LoVo (cell line): ENCODE measurements around the gene POLK.
"Not testable (repeated sequence)": the region's sequence is repeated elsewhere in the genome, so short reads cannot be mapped to it uniquely, and the experiment has no call there.

Source experiments
- DNase-seq: peaks from one replicate; pipeline ENCODE4 v3.0.0-alpha.2; 2016; ENCODE audit warnings: low spot score

POLK gene

GRCh38 chr5:75551471-75551870 is 39.8 kb downstream of the POLK start:
- DNase-seq, result no peak

GRCh38 chr5:75552764-75553163 is 41.1 kb downstream of the POLK start:
- no peak for DNase-seq

- DNase-seq, result no peak
These were observed 41.7 kb downstream of the POLK start for GRCh38 chr5:75553358-75553757.

- DNase-seq, result no peak
These were observed 46.5 kb downstream of the POLK start for GRCh38 chr5:75558221-75558620.

- no peak for DNase-seq
These were observed 47.4 kb downstream of the POLK start for GRCh38 chr5:75558981-75559632.

- DNase-seq, result not testable (repeated sequence)
These were observed 49.0 kb downstream of the POLK start for GRCh38 chr5:75560655-75561054.

- peak; percentile 73 for DNase-seq
These were observed 54.5 kb downstream of the POLK start for GRCh38 chr5:75565991-75566709.

- peak; percentile 86 for DNase-seq
These were observed 55.1 kb downstream of the POLK start for GRCh38 chr5:75566710-75567309.

GRCh38 chr5:75567710-75568109 is 56.0 kb downstream of the POLK start:
- DNase-seq, result no peak

GRCh38 chr5:75568202-75568601 is 56.5 kb downstream of the POLK start:
- DNase-seq, result no peak

- DNase-seq, result no peak
These were observed 59.9 kb downstream of the POLK start for GRCh38 chr5:75571547-75571946.

GRCh38 chr5:75574791-75575190 is 63.1 kb downstream of the POLK start:
- DNase-seq, result no peak

GRCh38 chr5:75578280-75578679 is 66.6 kb downstream of the POLK start:
- not testable (repeated sequence) for DNase-seq

GRCh38 chr5:75584641-75585040 is 73.0 kb downstream of the POLK start:
- no peak for DNase-seq

- no peak for DNase-seq
These were observed 77.0 kb downstream of the POLK start for GRCh38 chr5:75588666-75589065.

GRCh38 chr5:75600535-75600934 is 88.8 kb downstream of the POLK start:
- DNase-seq, result no peak

- no peak for DNase-seq
These were observed 89.9 kb downstream of the POLK start for GRCh38 chr5:75601567-75601966.

- DNase-seq, result no peak
These were observed 90.3 kb downstream of the POLK start for GRCh38 chr5:75601996-75602395.

GRCh38 chr5:75603371-75603770 is 91.7 kb downstream of the POLK start:
- DNase-seq, result no peak

GRCh38 chr5:75603821-75604220 is 92.1 kb downstream of the POLK start:
- DNase-seq, result no peak

GRCh38 chr5:75607341-75607740 is 95.7 kb downstream of the POLK start:
- DNase-seq, result not testable (repeated sequence)

GRCh38 chr5:75608870-75609269 is 97.2 kb downstream of the POLK start:
- DNase-seq, result no peak

- peak; percentile 41 for DNase-seq
These were observed 98.5 kb downstream of the POLK start for GRCh38 chr5:75610201-75610600.
